NCI-H524 treated with DMSO at 0.1 percent for 48 hours (cell line): ENCODE data around the gene SH3TC2.

Experiments
- DNase-seq: peaks from one replicate; lab custom pipeline; 2025; lab: John Stamatoyannopoulos, UW

Gene SH3TC2

DNA sequence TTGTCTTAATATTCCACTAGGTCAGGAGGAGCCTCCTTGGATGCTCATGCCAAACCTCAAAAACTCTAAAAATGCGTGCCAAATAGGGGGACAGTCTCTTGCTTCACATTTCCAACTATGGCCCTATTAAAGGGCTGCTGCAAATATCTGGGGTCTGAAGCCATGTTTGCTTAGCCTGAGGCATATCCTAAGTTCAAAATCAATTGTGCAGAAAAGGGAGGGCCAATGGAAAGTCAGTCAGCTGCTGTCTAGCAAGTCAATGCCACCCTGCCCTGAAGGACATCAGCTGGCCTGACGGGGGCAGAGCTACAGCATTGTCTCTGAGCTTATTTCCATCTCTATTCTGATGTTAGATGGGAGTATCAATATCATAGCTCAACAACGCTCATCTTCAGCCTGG is 93.6 kb downstream of the SH3TC2 start:
- DNase-seq: no peak

DNA sequence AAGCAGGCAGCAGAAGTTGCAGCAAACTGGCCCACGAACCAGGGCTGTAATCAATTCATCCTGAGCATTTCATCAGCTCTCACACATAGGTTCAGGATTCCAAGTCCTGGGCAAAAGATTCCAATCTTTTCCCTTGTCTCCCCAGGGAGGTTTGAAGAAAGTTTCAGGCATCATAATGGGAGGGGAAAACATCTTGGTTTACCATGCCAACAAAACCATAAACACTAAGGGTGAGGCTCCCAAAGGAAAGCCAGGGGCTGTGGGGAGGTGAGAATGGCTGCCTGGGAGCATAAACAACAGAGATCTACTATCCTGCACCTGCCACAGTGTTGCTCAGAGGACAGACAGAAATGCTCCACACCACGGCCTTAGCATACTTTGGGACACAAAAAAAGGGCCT is 94.6 kb downstream of the SH3TC2 start:
- no peak for DNase-seq

DNA sequence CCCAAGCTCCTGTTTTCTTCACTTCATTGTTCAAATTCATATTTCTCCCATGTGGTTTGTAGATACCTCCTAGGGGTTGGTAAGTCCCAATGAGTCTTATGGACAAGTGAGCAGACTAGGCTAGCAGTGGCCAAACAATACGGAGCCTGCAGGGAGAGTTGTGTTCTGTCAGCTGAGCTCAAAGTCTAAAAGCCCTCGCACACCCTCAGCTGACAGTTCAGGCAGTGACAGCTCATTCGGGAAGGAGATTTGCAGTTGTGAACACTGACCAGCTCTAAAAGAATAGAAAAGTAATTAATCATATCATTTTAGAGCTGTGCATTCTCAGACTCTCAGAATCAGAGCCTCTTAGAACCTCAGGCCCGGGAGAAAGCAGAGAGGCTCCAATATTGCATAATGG is 95.1 kb downstream of the SH3TC2 start:
- DNase-seq: no peak

DNA sequence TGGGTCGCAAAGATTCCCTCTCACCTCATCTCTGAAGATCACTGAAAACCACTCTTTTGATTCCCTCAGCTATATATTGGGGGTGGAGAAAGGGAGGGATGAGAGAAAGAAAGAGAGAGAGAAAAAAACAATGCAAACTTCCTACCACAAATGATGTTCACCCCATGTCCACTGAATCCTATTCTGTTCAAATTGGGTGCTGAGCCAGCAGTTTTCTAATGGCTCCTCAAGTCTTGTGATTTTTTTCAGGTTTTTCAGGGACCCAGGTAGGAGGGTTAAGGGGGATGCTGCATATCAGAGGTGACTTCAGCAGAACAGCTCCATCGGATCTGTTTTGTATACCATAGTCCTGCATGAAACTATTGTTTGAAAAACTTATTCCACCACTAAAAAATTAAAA is 95.9 kb downstream of the SH3TC2 start:
- DNase-seq: no peak

DNA sequence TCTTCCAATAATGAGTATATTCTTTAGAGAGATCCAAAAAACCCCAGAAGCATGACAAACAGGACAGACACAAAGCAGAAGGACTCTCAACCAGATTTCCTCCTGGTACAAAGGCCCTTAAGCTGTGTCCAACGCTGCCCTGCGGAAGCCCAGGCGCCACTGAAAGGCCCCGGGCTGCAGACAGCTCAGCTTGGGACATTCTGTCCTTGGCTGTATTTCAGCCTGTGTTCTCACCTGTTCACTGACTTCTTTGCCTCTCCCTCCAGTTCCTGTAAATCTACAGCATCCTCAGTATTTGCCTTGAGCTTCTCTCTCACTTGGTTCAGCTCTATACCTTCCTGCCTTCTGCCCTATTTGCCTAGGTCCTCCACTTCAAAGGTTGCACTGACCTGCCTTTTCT is 96.5 kb downstream of the SH3TC2 start:
- no peak for DNase-seq

DNA sequence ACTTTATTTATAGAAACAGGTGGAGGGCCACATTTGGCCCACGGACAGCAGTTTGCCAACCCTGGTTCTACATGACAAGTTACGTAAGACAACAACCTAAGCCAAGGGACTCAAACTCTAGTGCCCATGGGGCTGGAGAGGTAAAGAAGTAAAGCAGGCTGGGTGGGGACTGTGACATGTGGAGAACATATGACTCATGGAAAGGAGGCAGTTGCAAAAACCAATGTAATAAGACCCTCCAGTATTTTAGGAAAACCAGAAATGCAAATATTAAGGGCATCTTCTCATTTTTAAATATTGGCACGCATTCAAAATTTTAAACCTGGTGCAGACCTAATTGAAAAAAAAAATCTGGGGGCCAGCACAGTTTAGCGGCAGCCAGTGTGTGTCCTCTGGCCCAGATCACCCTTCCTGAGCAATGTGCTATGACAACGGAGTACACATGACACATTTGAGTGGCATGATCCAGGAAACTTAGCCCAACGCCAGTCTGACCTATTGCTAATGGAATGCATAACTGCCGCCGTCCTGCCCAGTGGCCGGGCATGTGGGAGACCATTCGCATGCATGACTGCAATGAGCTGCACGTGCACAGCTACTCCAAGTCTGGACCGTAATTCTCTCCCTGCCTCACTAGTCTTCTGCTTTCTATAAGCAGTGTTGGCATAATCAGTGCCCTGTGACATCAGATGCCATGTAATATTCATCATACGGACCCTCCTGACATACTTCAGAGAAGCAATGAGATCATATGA is 97.2 kb downstream of the SH3TC2 start:
- DNase-seq: no peak

DNA sequence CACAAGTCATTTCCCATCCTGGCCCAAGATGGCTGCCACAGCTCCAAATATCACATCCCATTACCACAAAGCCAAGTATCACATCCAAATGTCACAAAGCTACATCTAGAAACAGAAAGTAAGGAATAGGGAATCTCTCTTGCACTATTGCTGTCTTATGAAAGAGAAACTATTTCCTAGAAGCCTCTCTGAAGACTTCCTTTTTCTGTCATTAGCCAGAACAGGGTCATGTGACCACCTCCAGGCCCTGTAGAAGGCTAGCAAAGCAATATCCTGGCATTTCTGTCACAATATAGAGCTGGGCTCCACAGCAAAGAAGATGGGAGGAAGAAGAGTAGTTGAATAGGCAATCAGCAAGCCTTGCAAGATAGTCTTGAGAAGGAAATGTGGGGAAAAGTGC is 99.2 kb downstream of the SH3TC2 start:
- no peak for DNase-seq

DNA sequence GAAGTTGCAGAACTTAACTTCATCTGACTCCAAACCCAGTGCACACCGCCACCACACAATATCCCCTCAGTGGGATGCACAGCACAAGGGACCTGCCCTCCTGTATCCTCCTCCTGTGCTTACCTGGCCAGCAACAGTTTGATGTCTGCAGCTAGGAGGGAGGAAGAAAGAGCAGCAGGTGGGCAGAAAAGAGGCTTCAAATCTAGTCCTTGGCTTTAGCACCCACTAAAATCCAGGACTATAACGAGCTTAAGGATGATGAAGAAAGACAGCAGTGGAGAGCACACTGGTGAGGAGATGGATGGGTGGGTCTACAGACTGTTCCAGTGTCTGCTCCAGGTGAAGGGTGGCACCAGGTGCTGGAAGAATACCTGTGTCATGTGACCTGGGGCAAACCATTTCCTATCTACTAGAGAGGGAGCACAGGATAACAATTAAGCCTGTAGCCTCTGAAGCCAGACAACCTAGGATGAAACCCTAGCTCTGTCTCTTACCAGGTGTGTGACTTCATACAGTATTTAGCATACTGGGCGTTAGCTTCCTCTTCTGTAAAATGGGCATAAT is 100.0 kb downstream of the SH3TC2 start:
- no peak for DNase-seq

DNA sequence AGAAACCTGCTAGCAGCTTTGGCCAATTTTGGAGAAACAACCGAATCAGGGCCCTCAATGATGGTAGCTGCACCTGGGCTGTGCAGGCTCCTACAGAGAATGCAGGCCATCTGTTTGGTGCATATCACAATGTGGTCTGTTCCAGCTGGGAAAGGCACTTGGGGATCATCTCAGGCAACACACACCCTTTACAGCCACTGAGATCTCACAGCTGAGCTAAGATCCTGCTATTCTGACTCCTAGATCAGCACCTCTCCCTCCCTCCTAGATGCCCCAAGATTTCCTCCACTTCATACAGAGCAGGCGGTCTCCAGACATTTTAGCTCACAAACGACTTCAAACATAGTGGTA is 100.7 kb downstream of the SH3TC2 start:
- DNase-seq: no peak

DNA sequence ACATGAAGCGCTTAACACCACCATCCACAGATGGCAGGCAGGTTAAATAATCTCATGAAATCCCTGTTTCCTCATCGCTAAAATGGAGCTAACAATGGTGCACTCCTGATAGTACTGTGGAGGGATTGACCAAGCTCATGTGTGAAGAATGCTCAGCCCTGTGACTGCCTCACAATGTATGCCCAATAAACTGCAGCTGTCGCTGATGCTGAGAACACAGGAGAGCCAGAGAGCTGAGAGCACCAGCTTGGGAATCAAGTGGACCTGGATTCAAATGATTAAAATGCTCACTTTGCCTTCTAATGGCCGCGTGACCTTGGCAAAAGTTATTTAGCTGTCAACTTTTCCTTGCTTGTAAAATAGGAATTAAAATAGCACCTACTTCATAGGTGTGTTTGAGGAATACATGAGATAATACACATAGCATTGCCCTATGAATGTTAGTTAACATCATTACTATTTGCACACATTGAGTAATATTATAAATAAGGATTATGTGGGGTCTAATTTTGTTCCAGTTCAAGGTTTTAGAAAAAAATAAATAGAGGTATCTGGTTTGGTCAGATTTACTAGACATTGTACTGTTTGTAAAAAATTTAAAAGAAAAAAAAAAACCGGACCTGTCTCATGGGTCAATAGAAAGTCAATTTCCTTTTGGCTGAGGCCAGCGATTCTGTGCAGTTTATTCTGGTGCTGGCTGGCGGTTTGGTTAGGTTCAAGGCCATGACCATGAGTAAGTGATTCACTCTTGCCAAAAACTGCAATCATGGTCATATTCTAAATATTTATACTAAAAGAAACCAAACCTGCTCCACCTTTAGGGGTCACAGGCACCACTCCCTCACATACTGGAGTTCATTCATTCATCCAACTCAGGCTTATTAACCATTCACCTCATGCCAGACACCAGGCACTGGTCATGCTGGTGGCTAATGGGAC is 101.3 kb downstream of the SH3TC2 start:
- no peak for DNase-seq

DNA sequence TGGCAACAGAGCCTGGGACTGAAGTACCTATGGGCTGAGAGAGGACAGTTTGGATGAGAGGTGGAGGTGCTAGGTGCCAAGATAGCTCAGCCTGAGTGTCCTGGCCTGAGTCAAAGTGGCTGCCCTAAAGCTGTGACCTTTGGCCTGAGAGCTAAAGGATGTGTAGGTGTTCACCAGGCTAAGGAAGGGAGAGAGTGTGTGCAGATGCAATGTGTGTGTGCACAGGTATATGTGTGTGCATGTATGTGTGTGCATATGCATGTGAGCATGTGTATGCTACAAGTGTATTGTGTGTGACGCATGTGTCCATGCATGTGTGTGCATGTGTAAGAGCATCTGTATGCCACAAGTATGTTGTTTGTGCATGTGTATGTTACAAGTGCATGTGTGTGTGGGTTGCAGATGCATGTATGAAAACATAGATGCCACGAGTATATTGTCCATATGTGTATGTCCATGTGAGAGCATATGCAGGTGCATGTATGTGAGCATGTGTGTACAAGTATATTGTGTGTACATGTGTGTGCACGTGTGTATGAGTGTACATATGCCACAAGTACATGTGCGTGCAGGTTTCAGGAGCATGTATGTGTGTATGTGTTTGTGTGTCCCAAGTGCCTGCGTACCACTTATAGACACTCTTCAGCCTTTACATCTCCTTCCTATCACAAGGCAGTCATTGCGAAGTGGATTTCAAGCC is 102.6 kb downstream of the SH3TC2 start:
- no peak for DNase-seq

DNA sequence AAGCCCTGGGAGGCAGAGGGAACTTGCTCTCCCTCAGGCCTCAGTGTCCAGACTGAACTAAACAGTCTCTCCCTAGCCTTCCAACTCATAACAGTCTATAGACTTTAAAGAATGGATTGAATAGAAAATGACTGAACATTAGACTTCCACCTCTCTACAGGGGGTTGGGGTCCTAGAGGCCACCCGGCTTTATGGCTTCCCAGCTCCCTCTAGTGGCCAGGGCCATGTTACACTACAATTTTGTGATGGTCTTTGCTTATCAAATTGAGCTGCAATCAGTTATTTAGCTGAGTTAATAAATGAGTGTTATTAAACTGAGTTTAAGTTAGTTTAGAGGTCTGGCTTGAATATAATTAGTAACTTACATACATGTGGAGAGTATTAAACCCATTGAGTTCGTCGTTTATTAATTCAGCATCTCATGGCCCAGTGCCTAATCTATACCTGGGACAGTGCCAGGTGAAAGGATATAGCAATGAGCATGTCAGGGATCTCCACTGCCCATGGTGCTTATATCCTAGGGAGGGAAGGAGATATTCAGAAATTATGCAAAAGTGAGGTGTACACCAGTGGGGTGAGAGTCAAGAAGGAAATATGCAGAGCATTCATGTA is 105.2 kb downstream of the SH3TC2 start:
- DNase-seq: no peak

DNA sequence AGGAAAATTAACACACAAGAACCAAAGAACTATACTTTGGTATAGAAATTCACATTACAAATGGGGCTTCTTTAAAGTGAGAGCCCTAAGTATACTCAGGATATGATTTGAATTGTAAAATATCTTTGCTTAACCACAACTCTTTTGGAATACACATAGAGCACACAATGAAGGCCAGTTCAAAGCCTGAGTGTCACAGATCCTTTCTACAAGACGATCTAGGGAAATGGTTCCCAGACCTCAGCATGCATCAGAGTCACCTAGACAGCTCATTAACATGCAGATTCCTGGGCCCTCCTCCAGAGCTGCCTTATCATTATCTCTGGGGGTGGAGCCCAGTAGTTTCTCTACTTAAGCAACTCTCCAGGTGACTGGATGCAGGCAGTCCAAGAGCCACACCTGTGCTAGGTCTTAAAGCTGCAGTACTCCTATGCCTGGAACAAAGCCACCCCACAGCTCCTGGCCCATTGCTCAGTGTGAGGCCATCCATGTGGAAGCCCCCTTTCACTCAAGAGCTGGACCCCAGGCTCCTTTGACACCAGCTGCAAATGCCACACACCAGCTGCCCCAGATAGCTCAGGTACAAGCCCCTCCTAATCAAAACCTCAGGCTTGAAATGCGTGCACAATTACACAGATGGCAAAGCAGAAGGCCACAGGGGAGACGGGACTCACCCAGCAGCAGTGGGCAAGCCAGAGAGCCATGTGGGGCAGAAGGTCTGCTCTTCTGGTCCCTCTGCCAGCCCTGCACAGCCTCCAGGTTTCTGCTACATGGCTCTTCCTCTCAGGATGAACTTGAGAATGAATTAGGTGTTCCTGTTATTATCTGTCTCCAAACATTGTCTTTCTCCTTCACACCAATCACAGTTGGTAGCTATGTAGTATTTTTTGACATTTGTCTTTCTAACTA is 106.1 kb downstream of the SH3TC2 start:
- DNase-seq: peak; percentile 12
